ENCODE results near the gene BEGAIN.

GRCh38 chr14:100574642-100575031, 12.6 kb downstream of the BEGAIN start:
- TF ChIP-seq CTCF (IDR thresholded peaks at IDR 0.05) (no peak), POLR2A (IDR thresholded peaks at IDR 0.05) (no peak)

All from adrenal gland (tissue), 5 donors.